Skin of body (tissue), 2 donors: Measurements from ENCODE around the gene IL12RB1. TPM values are rescaled to one million over a fixed set of nuclear protein-coding genes. Genes with fewer than 3 reads are reported as not detected.
"Not testable (repeated sequence)": the region's sequence is repeated elsewhere in the genome, so short reads cannot be mapped to it uniquely, and the experiment has no call there.

Source experiments
- DNase-seq: peaks from one replicate; lab custom pipeline; 2025; lab: John Stamatoyannopoulos, UW
- total RNA-seq: library from RNA; depleted of rRNA; stranded (reverse); fragments of >200 nt; gene quantifications from one replicate; pipeline ENCODE4 v1.2.3, GENCODE V29; 2014

Gene IL12RB1
- total RNA-seq, 1 donor from 2014 or later = 0.10 TPM

DNA sequence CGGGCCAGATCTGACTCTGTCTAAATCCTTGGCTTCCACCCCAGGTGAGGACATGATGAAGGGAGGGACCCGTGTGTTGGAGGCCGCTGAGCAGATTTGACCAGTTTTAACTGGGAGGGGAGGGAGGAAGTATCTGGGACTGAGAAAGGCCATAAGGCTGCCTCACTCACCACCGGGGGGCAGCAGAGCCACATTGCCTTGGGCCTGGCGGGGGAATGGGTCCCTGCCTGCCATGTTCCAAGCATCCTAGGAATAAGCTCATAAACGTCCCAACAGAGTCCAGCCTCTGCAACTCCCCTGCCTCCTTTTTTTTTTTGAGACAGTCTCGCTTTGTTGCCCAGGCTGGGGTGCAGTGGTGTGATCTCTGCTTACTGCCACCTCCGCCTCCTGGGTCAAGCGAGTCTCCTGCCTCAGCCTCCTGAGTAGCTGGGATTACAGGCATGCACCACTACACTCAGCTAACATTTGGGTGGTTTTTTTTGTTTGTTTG is 26.3 kb upstream of the IL12RB1 start:
- DNase-seq = peak; percentile 43

- no peak for DNase-seq
Measured at GRCh38 chr19:18110609-18111232, 24.0 kb upstream of the IL12RB1 start.

GRCh38 chr19:18109733-18110608 is 23.2 kb upstream of the IL12RB1 start:
- DNase-seq = no peak

DNA sequence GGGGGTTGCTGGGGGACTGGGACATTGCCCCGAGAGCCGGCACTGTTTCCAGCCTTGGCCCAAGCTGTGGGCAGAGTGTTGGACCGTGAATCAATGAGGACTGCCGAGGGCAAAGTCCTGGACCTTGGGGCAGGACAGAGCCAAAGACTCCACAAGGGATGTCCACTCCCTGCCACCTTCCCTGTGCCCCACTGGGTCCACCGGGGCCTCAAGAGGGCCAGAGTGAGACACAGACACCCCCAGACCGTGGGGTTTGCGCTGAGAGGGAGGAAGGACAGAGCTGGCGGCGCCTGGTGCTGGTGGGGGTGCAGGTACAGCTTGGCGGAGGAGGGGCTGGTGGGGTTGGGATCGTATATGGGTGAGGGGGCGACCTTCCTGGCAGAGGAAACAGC is 22.6 kb upstream of the IL12RB1 start:
- DNase-seq = no peak

GRCh38 chr19:18108897-18109296 is 22.2 kb upstream of the IL12RB1 start:
- DNase-seq = no peak

- DNase-seq = no peak
Measured at GRCh38 chr19:18107235-18107634, 20.5 kb upstream of the IL12RB1 start.

- not testable (repeated sequence) for DNase-seq
Measured at GRCh38 chr19:18105259-18105658, 18.5 kb upstream of the IL12RB1 start.

- DNase-seq = no peak
Measured at GRCh38 chr19:18104793-18105131, 18.0 kb upstream of the IL12RB1 start.

- DNase-seq = no peak
Measured at GRCh38 chr19:18102916-18103542, 16.3 kb upstream of the IL12RB1 start.

GRCh38 chr19:18101268-18101667 is 14.5 kb upstream of the IL12RB1 start:
- DNase-seq = no peak

GRCh38 chr19:18100710-18101109 is 14.0 kb upstream of the IL12RB1 start:
- DNase-seq = no peak

DNA sequence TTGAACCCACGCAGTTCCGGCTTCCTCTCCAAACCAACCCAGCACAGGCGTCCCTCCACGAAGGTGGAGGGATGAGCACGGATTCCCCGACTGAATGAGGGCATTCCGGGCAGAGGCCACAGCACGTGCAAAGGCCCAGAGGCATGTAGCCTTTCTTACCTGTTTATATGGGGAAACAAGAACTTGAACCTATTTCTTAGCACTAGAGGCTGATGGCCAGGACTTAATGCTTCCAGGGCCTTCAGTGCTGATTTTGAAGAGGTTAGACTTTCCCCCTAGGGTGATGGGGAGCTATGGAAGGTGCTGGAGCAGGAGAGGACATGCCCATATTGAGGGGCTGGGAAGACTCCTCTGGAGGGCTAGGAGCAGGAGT is 12.9 kb upstream of the IL12RB1 start:
- DNase-seq = no peak

- DNase-seq = no peak
Measured at GRCh38 chr19:18098891-18099622, 12.3 kb upstream of the IL12RB1 start.

DNA sequence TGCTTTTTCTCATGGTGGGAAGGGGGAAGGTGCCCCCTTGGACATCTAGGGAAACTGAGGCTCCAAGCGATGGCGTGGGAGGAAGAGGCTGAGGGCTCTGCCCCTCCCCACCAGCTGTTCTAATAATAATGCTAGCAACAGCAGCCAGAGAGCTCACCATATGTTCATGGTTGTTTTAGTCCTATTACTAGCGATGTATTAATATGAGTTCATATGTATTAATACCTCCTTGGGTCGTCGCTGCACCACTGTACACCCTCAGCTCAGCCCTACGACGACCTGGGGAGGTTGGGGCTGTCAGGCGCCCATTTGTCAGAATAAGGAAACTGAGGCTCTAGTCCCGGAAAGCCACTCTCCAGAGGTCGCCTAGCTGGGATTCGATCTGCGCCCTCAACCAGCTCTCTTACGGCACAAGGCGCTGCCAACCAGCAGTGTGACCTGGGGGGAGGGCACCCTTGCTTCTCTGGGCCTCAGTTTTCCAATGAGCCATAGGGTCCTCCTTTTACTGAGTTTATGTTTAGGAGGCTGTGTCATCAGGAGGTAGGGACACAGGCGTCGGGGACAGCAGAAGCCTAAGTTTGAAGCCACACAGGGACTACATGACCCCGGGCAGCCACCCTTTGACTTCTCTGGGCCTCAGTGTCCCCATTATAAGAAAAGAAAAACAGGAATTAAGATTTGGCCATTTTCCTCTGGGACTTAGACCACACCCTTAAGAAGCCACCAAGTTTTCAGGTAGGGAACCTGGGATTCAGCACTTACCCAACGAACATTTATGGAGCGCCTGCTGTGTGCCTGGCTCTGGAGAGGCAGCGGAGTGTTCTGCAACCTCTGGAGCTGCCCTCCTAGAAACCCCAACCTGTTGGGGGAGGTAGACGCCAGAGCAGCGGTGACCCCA is 11.5 kb upstream of the IL12RB1 start:
- no peak for DNase-seq

- peak; percentile 17 for DNase-seq
Measured at GRCh38 chr19:18097217-18097992, 10.7 kb upstream of the IL12RB1 start, which contains the start of gene MAST3. Gene MAST3 (plus strand): TSS chr19:18097778. CDS start chr19:18097793, 15 bp downstream.

DNA sequence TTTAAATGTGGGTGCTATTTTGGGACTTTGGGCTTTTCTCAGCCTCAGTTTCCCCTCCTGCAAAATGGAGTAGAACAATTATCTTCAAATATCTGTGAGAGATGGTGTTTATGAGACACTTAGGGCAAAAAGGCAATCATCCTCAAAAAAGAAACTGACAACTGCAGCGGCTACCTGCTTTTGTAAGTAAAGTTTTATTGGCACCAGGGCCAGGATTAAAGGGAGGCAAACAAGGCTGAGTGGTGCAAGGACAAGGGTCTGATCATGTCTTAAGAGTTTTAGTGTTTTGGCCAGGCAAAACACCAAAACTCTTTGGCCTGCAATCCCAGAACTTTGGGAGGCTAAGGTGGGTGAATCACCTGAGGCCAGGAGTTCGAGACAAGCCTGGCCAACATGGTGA is 9.5 kb upstream of the IL12RB1 start:
- DNase-seq = no peak

DNA sequence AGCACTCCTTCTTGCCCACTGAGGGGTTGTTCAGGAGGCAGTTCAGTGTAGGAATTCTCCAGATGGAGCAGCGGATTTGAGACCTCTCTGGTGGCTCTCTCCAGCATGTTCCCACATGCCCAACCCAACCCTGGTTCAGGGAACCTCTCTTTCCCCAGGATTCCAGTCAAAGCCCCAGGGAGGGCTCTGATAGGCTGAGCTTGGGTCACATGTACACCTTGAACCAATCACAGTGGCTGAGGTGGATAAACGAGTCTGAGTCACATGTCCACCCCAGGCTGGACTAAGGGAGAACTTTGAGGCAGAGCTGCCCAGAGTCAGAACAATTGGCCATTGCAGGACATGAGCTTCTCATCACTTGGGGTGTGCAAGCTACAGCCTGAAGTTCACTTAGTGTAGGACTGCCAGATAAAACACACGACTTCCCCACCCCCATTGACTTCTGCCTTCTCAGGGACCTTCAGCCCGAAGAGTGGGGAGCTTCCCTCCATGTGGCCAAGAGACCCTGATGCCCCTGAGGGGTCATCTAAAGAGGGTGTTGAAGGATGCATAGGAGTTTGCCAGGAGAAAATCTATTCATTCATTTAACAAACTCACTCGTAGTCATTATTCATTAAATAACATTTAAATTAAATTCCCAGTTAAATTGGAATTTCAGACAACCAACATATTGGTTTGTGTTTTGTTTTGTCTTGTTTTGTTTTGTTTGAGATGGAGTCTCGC is 6.9 kb upstream of the IL12RB1 start:
- DNase-seq = no peak

- DNase-seq = no peak
Measured at GRCh38 chr19:18091217-18091608, 4.5 kb upstream of the IL12RB1 start.

DNA sequence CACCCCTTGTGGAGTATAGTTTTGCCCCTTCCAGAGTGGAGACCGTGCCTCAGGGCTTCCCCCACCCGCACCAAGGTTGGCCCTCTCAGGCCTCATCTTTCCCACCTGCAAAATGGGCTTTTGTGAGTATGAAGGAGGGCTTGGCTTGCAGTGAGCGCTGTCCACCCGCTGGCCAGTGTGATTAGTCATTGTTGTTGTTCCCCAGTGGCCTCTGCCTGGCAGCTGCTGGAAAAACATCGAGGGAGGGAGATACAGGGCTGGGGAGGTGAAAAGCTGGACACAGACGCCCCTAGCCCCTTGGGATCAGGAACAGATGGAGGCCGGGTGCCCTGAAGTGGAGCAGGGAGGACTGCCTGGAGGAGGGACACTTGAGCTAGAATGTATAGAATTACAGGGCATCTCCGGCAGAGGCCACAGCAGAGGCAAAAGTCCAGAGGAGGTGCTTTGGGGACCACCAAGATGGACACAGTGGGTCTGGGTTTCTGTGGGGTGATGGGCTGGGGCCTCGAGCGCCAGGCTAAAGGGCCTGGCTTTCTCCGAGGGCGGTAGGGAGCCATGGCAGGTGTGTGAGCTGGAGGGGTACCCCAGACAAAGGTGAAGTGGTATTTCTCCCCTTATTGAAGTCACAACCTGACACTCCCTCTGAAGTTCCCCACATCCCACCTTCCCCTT is 3.9 kb upstream of the IL12RB1 start:
- no peak for DNase-seq
